Lung (tissue), 16 donors: Measurements from ENCODE around the gene DENND1A. TPM values are rescaled to one million over a fixed set of nuclear protein-coding genes. Genes with fewer than 3 reads are reported as not detected.
"Not testable (repeated sequence)": the region's sequence is repeated elsewhere in the genome, so short reads cannot be mapped to it uniquely, and the experiment has no call there.

Experiments
- ATAC-seq: fragments of 200-7000 bp; cut with Tn5 transposase; one replicate; pipeline ENCODE4 v1.9.1; 2020; ENCODE audit warnings: moderate number of reproducible peaks; ENCODE audit not compliant: insufficient read depth, low FRiP score
- DNase-seq, 3 donors: peaks; one replicate each; pipeline ENCODE4 v3.0.0-alpha.2; 2013 to 2017
- H3K27ac ChIP-seq, 2 donors: one replicate each; pipeline ENCODE4 v1.5.1; 2013; ENCODE audit warnings: mild to moderate bottlenecking in 2 of 2, moderate library complexity in 2 of 2, control low read depth in 1 of 2, inconsistent platforms in 1 of 2, low read depth in 1 of 2, low read length in 1 of 2
- H3K27me3 ChIP-seq, 3 donors: one replicate each; pipeline ENCODE4 v1.5.1; 2013; ENCODE audit warnings: low read length in 2 of 3; ENCODE audit not compliant: control insufficient read depth in 3 of 3, insufficient read depth in 3 of 3
- H3K36me3 ChIP-seq, 4 donors: one replicate each; pipeline ENCODE4 v1.5.1; 2013; ENCODE audit warnings: low read length in 4 of 4, mild to moderate bottlenecking in 1 of 4, moderate library complexity in 1 of 4; ENCODE audit not compliant: control insufficient read depth in 4 of 4, insufficient read depth in 4 of 4
- H3K4me1 ChIP-seq, 5 donors: one replicate each; pipeline ENCODE4 v1.5.1; 2013; ENCODE audit warnings: low read length in 5 of 5, mild to moderate bottlenecking in 2 of 5, moderate library complexity in 1 of 5; ENCODE audit not compliant: control insufficient read depth in 5 of 5, insufficient read depth in 5 of 5
- H3K4me3 ChIP-seq: one replicate; pipeline ENCODE4 v1.5.1; 2013; ENCODE audit warnings: mild to moderate bottlenecking, control low read depth, moderate library complexity
- H3K9ac ChIP-seq, 2 donors: one replicate each; pipeline ENCODE4 v1.5.1; 2013; ENCODE audit warnings: low read length in 2 of 2, control low read depth in 1 of 2; ENCODE audit not compliant: insufficient read depth in 1 of 2
- H3K9me3 ChIP-seq, 4 donors: one replicate each; pipeline ENCODE4 v1.5.1; 2013; ENCODE audit warnings: low read length in 3 of 4, mild to moderate bottlenecking in 1 of 4, moderate library complexity in 1 of 4; ENCODE audit not compliant: control insufficient read depth in 4 of 4, insufficient read depth in 3 of 4
- CTCF ChIP-seq: IDR thresholded peaks from 2 replicates; pipeline ENCODE4 v1.5.1; 2012; ENCODE audit warnings: mild to moderate bottlenecking; ENCODE audit errors: control extremely low read depth, extremely low read depth
- WGBS, 2 donors: extraction: QIAGEN DNeasy Blood & Tissue Kit; methylation state at CpG; one replicate each; pipeline ENCODE4 v1.1.7; 2013; 5-methylcytosine and 5-hydroxymethylcytosine counted together
- long read RNA-seq, 5 donors: transcript quantifications; one replicate each; lab custom pipeline, GENCODE V29; 2026
- polyA plus RNA-seq, 2 donors: library from polyadenylated mRNA; stranded (reverse); fragments of 200-250 nt; gene quantifications; one replicate each; pipeline ENCODE4 v1.2.1, GENCODE V29; 2013
- total RNA-seq, 2 donors: library from RNA; depleted of rRNA in 1 of 2; stranded (reverse); fragments of >200 nt in 1 of 2; gene quantifications; one replicate each; pipeline ENCODE4 v1.2.1, GENCODE V29; 2014 to 2021
- donor health status: control.
- donor health status: control.
- donor health status: Bipolar disorder and iron deficiency.
- donor health status: healthy.
- donor health status: DM: yes; HTN: yes; CAD: no.

Gene DENND1A
- total RNA-seq (10 to 100 TPM; 17.4 to 29.8 TPM), polyA plus RNA-seq (10 to 100 TPM in 1 of 2 donors, 1 to 10 TPM in 1; 5.7 to 11.5 TPM)
- long read RNA-seq, donor 1, result 0 reads
- long read RNA-seq, donor 2, result 0 reads
- long read RNA-seq, donor 3, result 0 reads
- long read RNA-seq, donor 4, full-length matches to known transcripts, result 1 of 1 reads
- long read RNA-seq, donor 4, partial matches to known transcripts, result 0 of 1 reads
- long read RNA-seq, donor 4, other reads (novel, unspliced or antisense), result 0 of 1 reads
- long read RNA-seq, donor 5, result 0 reads

GRCh38 chr9:123929870-123930831 is at the start of gene DENND1A:
Gene DENND1A, minus strand, starts transcription at chr9:123930126. Its CDS starts 221 bp downstream, at chr9:123929905.
- Histone ChIP-seq H3K36me3 (no peaks in the 10 kb centered on the region), H3K9ac (peak within 1 kb of the TSS in 1 of 2 donors; percentile 61), H3K4me3 (peak within 1 kb of the TSS; percentile 79), H3K4me1 (peaks cover 8 to 18% (median 14%) of the 10 kb centered on the region in 5 donors), H3K9me3 (no peaks in the 10 kb centered on the region), H3K27ac (peak within 1 kb of the TSS; percentile 64 to 83), H3K27me3 (peaks cover 0 to 48% (median 2%) of the 10 kb centered on the region in 3 donors)
- peak; percentile 93 to 97 (median 96) for DNase-seq
- 6 to 7% methylated on average over 54 to 83 of the region's 83 CpGs for WGBS, 2 donors
- no peak for TF ChIP-seq CTCF
- peak; percentile 93 for ATAC-seq

- peaks cover 8 to 46% (median 28%) of the 10 kb centered on the region in 3 donors for H3K27me3 ChIP-seq
- H3K4me3 ChIP-seq, result no peak overlapping the region
- H3K36me3 ChIP-seq, result no peaks in the 10 kb centered on the region
- DNase-seq, result no peak
- no peak overlapping the region for H3K27ac ChIP-seq
- H3K4me1 ChIP-seq, result no peaks in the 10 kb centered on the region
- peaks cover 0 to 4% (median 0%) of the 10 kb centered on the region in 4 donors for H3K9me3 ChIP-seq
- WGBS, 2 donors, result 79 to 91% methylated on average over 4 of the region's 5 CpGs
- ATAC-seq, result no peak
- no peak for TF ChIP-seq CTCF
- H3K9ac ChIP-seq, result no peak overlapping the region
These were observed 49.1 kb upstream of the DENND1A start for GRCh38 chr9:123978981-123979380.

GRCh38 chr9:123976579-123976978 is 46.7 kb upstream of the DENND1A start:
- H3K9ac ChIP-seq, H3K4me1 ChIP-seq, ATAC-seq, H3K4me3 ChIP-seq, H3K36me3 ChIP-seq, DNase-seq, H3K27ac ChIP-seq: not testable (repeated sequence)
- H3K9me3 ChIP-seq, result peaks cover 0 to 10% (median under 1%) of the 10 kb centered on the region in 4 donors
- WGBS, 2 donors, result no CpG with 5 or more reads among the region's 9 CpGs
- peaks cover 5 to 45% (median 24%) of the 10 kb centered on the region in 3 donors for H3K27me3 ChIP-seq

GRCh38 chr9:123975871-123976270 is 45.9 kb upstream of the DENND1A start:
- no peak for ATAC-seq

More at GRCh38 chr9:123975871-123976270, 45.9 kb upstream of the DENND1A start:
- Histone ChIP-seq H3K27me3 (peaks cover 5 to 44% (median 17%) of the 10 kb centered on the region in 3 donors), H3K4me3 (no peak overlapping the region), H3K27ac (no peak overlapping the region), H3K9ac (no peak overlapping the region), H3K9me3 (peaks cover 0 to 10% (median under 1%) of the 10 kb centered on the region in 4 donors), H3K4me1 (no peaks in the 10 kb centered on the region), H3K36me3 (no peaks in the 10 kb centered on the region)
- TF ChIP-seq CTCF, result no peak
- 53 to 66% methylated on average over 3 of the region's 3 CpGs for WGBS, 2 donors
- peak in 1 of 3 donors; percentile 13 for DNase-seq
